Heart right ventricle (tissue), 16 donors: ENCODE data around the gene RO60. TPM values are rescaled to one million over a fixed set of nuclear protein-coding genes. Genes with fewer than 3 reads are reported as not detected.

ENCODE experiments used
- ATAC-seq, 8 donors: fragments of 200-7000 bp; cut with Tn5 transposase; one replicate each; pipeline ENCODE4 v1.9.1; 2020; ENCODE audit warnings: mild to moderate bottlenecking in 8 of 8, moderate library complexity in 8 of 8, moderate number of reproducible peaks in 1 of 8
- DNase-seq, 2 donors: peaks; one replicate each; pipeline ENCODE4 v3.0.0-alpha.2; 2020
- H3K27ac ChIP-seq, 10 donors: fragments of 200-600 bp; sonication (generic) in 2 of 10; one replicate each; pipeline versions ENCODE4 v1.5.0 to v1.8.0; 2020 to 2022; ENCODE audit warnings: mild to moderate bottlenecking in 3 of 10
- H3K27me3 ChIP-seq, 7 donors: fragments of 200-600 bp; one replicate each; pipeline ENCODE4 v1.8.0; 2021 to 2022; ENCODE audit warnings: mild to moderate bottlenecking in 2 of 7
- H3K36me3 ChIP-seq, 9 donors: fragments of 200-600 bp; sonication (generic) in 1 of 9; one replicate each; pipeline versions ENCODE4 v1.5.0 to v1.8.0; 2020 to 2022; ENCODE audit warnings: mild to moderate bottlenecking in 2 of 9
- H3K4me1 ChIP-seq, 9 donors: fragments of 200-600 bp; sonication (generic) in 1 of 9; one replicate each; pipeline versions ENCODE4 v1.5.0 to v1.8.0; 2020 to 2022; ENCODE audit warnings: mild to moderate bottlenecking in 4 of 9
- H3K4me3 ChIP-seq, 10 donors: fragments of 200-600 bp; sonication (generic) in 2 of 10; one replicate each; pipeline versions ENCODE4 v1.5.0 to v1.8.0; 2020 to 2022; ENCODE audit warnings: mild to moderate bottlenecking in 7 of 10, moderate library complexity in 2 of 10
- H3K9me3 ChIP-seq, 11 donors: fragments of 200-600 bp in 10 of 11; sonication (generic) in 2 of 11; one replicate each; pipeline versions ENCODE4 v1.5.0 to v1.8.0; 2013 to 2022; ENCODE audit warnings: mild to moderate bottlenecking in 2 of 11, control low read depth in 1 of 11, moderate library complexity in 1 of 11
- CTCF ChIP-seq, 9 donors: fragments of 200-600 bp; sonication (generic) in 2 of 9; IDR thresholded peaks; one replicate each; pipeline versions ENCODE4 v1.5.0 to v1.8.0; 2021 to 2022; ENCODE audit warnings: antibody characterized with exemption in 9 of 9, mild to moderate bottlenecking in 5 of 9, moderate library complexity in 1 of 9
- WGBS, 2 donors: extraction: QIAGEN DNeasy Blood & Tissue Kit; methylation state at CpG; one replicate each; pipeline ENCODE4 v1.1.7; 2013; ENCODE audit warnings: inconsistent platforms in 1 of 2; 5-methylcytosine and 5-hydroxymethylcytosine counted together
- intact Hi-C, 10 donors: fragments of 100-400 bp; cut with DNase I; formaldehyde crosslinking; loops; one replicate each; pipeline versions ENCODE4 v1.11.1 to v1.14.2; 2022
- polyA plus RNA-seq, 2 donors: library from polyadenylated mRNA; stranded (reverse); fragments of 200-250 nt; gene quantifications; one replicate each; pipeline ENCODE4 v1.2.3, GENCODE V29; 2013
- total RNA-seq, 10 donors: library from RNA; stranded (reverse); fragmentation: NEBNext Ultra II Directional in 3 of 10; extraction: Animal tissue kit (Norgen Biotek cat#: 25700) in 3 of 10; gene quantifications; one replicate each; pipeline versions ENCODE4 v1.2.1 to v1.2.4, GENCODE V29; 2021 to 2023
- donor health status: Arrhythmogenic right ventricular cardiomyopathy.
- donor health status: ischemic (EF 13 %, LVEDD 7.1; RV severe dilation, severe dysfunction).
- donor health status: healthy with polysubstance abuse.
- donor health status: DM: no; HTN: yes; CAD: no.
- donor health status: DM: no; HTN: no; CAD: no.
- donor health status: ischemic (EF 25% LVEDD 6.9; RV normal size, moderate dysfunction).
- donor health status: ischemic (EF 25% LVEDD 5.7; RV mildly dilated, moderate dysfunction).
- donor health status: healthy.
- donor health status: DM: yes; HTN: yes; CAD: no.
- donor health status: Ischemic cardiomyopathy.
- donor health status: ischemic (EF 35%, LVEDD 5.7; RV mildly dilated, moderate dysfunction).
- donor health status: nonischemic (EF 11% LVEDD 7.7; RV severe dilation, severe dysfunction).
- donor health status: DM: yes; HTN: yes; CAD: no.
- donor health status: PGD.
- donor health status: ischemic (EF 29% LVEDD 5.4; RV normal size, mild dysfunction).
- donor health status: nonischemic (EF 23%, LVEDD 6.1; RV moderate dilation, normal function).

Gene RO60
- total and polyA plus RNA-seq, 12 donors, result 4.7 to 62.9 (median 54.9) TPM

- Histone ChIP-seq H3K4me1 (peaks cover 3 to 48% (median 30%) of the 10 kb centered on the region in 9 donors), H3K36me3 (peaks cover 0 to 22% (median 0%) of the 10 kb centered on the region in 9 donors), H3K4me3 (no peak overlapping the region), H3K9me3 (peaks cover 0 to under 1% (median 0%) of the 10 kb centered on the region in 11 donors), H3K27me3 (no peaks in the 10 kb centered on the region), H3K27ac (no peak overlapping the region)
- TF ChIP-seq CTCF (IDR thresholded peaks at IDR 0.05), result no peak
- DNase-seq (no peak), ATAC-seq (no peak)
- intact Hi-C loops, result loop anchor here in 3 of 10 donors (5.0 kb wide), 1 partner anchor 34 kb away; no protein-coding TSS in a partner anchor
These were observed 8.6 kb downstream of the RO60 start for GRCh38 chr1:193068013-193068412.

GRCh38 chr1:193069748-193070385 lies 10.5 kb downstream of the RO60 start:
- DNase-seq (no peak), ATAC-seq (no peak)
- Histone ChIP-seq H3K4me1 (peaks cover 3 to 37% (median 22%) of the 10 kb centered on the region in 9 donors), H3K27me3 (no peaks in the 10 kb centered on the region), H3K27ac (peak overlapping the region in 2 of 10 donors; percentile 23 to 55), H3K4me3 (no peak overlapping the region), H3K36me3 (peaks cover 0 to 30% (median 0%) of the 10 kb centered on the region in 9 donors), H3K9me3 (no peaks in the 10 kb centered on the region)
- 87 to 93% methylated on average over 4 of the region's 4 CpGs for WGBS, 2 donors
- intact Hi-C loops, result loop anchor here in 3 of 10 donors (5.0 kb wide), 1 partner anchor 32 kb away; no protein-coding TSS in a partner anchor
- TF ChIP-seq CTCF (IDR thresholded peaks at IDR 0.05), result peak in 2 of 9 donors; percentile 7 to 20

GRCh38 chr1:193070386-193070753 lies 11.0 kb downstream of the RO60 start:
- H3K27me3 ChIP-seq, result no peaks in the 10 kb centered on the region
- peaks cover 0 to 32% (median 0%) of the 10 kb centered on the region in 9 donors for H3K36me3 ChIP-seq
- ATAC-seq, result peak in 2 of 8 donors; percentile 24 to 25
- H3K9me3 ChIP-seq, result no peaks in the 10 kb centered on the region
- H3K4me3 ChIP-seq, result no peak overlapping the region
- H3K4me1 ChIP-seq, result peaks cover 3 to 36% (median 22%) of the 10 kb centered on the region in 9 donors
- intact Hi-C loops, result no loop called here
- DNase-seq, result no peak
- 57% methylated on average over 2 of the region's 2 CpGs for WGBS, 2 donors
- no peak for TF ChIP-seq CTCF (IDR thresholded peaks at IDR 0.05)
- H3K27ac ChIP-seq, result peak overlapping the region in 4 of 10 donors; percentile 18 to 55 (median 29)

GRCh38 chr1:193070942-193071341 lies 11.5 kb downstream of the RO60 start:
- Histone ChIP-seq H3K4me3 (no peak overlapping the region), H3K4me1 (peaks cover 3 to 33% (median 22%) of the 10 kb centered on the region in 9 donors), H3K27ac (peak overlapping the region in 4 of 10 donors; percentile 18 to 55 (median 42)), H3K9me3 (no peaks in the 10 kb centered on the region), H3K36me3 (peaks cover 0 to 37% (median 0%) of the 10 kb centered on the region in 9 donors), H3K27me3 (no peaks in the 10 kb centered on the region)
- intact Hi-C loops, result no loop called here
- WGBS, 2 donors, result 53 to 60% methylated on average over 5 of the region's 5 CpGs
- no peak for DNase-seq
- ATAC-seq, result peak in 1 of 8 donors; percentile 33
- no peak for TF ChIP-seq CTCF (IDR thresholded peaks at IDR 0.05)
